Activated CD8-positive, alpha-beta memory T cell treated with anti-CD3 and anti-CD28 coated beads, Interleukin-2, amount 50 U/mL, for 4 hours (primary cell): ENCODE results near the gene UNC5B.

Experiments
- DNase-seq: peaks from one replicate; pipeline ENCODE4 v3.0.0-alpha.2; 2020

Gene UNC5B

DNA sequence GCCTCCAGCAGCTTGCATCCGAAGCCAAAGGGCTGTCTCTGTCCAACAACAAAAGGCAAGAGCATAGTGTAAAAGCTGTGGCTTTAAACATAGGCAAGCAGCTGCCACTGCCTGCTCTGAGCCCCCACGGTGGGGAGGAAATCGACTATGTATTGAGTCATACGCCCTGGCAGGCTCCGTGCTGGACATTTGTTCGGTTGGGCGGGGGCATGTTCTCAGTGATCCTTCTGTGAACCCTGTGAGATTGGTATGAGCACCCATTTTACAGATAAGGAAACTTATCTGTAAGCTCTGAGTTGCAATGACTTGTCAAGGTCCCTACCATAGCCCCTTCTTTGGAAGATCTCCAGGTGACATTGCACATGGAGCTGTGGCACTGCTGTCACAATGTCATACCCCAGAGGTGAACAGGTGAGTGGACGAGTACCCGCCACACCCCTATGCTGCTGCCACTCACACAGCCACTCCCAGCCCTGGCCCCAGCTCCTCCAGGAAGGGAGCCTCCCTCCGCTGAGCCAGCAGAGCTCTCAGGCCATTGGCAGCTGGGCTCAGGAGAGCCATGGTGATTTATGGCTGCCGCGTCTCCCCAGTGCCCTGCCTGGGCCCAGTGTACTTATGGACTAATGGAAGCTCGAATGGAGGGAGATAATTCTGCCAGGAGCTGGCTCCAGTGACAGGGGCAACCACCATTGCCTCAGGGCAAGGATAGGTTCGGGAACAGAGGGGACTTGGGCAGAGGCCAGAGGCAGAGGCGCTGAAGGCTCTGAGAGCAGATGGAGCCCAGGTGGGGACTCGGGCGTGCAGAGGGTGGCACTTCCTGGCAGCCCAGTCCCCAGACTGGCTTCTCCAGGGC is 43.7 kb downstream of the UNC5B start:
- no peak for DNase-seq

DNA sequence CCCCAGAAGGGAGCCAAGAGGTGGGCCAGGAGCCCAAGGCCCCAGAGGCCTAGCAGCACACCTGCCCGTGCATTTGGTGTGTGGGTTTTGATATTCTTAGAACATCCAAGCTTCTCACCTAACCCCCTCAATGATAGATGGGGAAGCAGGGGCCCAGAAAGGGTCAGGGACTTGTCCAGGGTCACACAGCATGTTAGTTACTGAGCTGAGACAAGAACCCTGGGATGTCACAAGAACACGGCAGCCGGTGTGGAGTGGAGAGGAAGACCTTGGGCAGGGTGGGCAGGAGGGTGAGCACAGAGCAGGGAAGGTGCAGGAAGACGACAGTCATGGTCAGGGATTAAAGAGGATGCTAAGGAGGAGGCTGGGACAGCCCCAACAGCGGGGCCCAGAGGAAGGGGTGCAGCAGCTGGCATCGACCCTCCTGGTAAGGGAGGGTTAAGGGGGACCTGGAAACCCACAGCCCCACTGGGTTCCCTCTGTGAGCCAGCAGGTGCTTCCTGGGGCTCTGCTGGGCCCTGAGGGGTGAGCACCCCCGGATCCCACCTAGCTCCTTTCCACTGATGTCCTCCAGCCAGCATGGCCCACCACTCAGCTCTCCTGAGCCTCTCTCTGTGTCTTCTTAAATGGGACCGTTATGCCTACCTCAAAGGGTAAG is 44.4 kb downstream of the UNC5B start:
- no peak for DNase-seq

DNA sequence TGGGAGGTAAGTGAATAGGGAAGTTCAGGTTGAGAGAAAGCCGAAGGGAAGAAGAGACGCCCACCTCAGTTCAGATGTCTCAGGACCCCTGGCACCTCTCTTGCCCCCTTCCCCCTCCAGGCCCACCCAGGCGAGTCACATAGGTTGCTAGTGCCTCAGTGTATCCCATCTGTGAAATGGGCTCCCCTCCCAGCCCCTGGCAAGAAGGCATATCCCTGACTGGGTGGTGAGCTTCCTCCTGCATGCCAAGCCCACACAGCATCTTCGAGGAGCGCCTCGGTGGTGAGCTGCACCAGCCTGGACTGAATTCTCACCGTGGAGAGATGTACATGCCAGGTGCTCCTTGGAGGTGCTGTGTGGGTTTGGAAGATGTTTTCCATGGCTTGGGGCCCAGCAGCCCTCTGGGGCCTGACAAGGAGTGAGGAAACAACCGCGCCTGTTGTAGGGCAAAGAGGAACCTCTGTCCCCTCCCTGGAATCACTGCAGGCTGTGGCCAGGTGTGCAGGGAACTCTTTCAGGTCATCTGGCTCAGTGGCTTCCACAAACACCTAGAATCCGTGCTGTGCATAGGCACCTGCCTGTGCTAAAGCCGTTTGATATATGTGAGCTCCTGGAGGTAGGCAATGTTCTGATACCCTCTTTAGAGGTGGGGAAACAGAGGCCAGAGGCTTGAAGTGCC is 45.1 kb downstream of the UNC5B start:
- DNase-seq, result no peak

DNA sequence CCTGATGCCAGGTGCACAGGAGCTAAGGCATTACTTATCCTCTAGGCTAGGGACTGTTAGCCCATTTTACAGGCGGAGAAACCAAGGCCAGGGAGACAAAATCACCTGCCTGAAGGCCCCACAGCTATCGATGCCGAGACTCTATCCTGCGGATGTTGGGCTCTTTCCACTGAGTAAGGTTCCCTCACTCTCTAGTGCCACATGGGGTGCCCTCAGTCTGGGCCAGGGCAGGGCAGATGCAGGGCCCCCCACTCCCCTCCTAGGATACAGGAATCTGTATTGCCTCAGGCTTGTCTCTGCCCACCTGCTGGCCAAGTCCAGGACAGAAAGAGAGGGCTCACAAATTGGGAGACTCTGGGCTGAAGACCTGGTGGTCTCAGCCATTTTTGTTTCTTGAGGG is 45.7 kb downstream of the UNC5B start:
- DNase-seq, result no peak

- no peak for DNase-seq
Measured at GRCh38 chr10:71258446-71259145, 46.2 kb downstream of the UNC5B start.

GRCh38 chr10:71259282-71259681 is 46.9 kb downstream of the UNC5B start:
- DNase-seq, result no peak

GRCh38 chr10:71259815-71260501 is 47.6 kb downstream of the UNC5B start:
- no peak for DNase-seq

DNA sequence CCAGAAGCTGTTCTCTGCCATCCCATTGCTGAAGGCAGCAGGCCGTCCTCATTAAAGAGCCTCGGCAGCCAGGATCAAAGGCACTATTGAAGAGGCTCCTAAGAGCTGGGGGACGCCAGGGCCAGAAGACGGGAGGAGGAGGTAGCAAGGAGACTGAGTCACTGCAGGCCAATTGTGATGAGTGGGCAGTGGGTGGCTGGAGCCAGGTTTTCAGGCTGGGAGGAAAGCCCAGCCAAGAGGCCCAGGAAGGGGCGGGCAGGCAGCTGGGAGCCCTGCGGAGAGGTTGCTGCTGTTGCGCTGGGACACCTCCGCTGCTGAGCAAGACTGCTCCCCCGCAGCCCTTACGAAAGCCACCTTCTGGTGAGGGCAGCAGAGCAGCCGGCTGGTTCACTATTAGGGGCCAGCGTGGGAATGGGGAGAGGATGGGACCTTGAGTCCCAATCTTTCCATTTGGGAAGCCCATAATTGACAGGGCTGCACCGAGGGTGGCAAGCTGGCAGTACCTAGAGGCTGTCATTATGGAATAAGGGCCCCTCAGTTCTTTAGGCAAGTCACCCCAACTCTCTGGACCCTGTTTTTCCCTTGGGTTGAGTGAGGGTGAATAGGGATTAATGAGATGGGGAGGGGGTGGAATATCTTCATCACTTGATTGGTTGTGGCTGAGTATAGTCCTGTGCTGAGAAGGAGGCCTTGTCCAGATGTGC is 48.4 kb downstream of the UNC5B start:
- no peak for DNase-seq

DNA sequence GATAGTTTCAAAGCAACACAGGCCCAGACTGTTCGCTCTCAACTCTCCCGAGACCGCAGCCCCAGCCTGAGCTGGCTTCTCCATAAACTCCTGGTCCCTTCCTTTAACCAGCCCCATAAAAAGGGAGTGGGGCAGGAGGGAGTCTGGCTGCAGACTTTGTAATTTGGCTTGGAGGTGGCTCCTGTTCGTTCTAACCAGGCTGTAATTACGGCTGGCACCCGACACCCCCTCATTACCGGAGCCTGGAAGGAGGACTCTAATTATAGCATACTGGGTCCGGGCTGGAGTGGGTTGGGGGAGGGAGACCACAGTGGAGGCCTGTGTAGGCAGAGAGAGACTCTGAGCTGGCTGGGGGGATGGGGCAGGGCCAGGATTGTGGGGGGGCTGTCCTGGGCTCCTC is 49.7 kb downstream of the UNC5B start:
- no peak for DNase-seq

DNA sequence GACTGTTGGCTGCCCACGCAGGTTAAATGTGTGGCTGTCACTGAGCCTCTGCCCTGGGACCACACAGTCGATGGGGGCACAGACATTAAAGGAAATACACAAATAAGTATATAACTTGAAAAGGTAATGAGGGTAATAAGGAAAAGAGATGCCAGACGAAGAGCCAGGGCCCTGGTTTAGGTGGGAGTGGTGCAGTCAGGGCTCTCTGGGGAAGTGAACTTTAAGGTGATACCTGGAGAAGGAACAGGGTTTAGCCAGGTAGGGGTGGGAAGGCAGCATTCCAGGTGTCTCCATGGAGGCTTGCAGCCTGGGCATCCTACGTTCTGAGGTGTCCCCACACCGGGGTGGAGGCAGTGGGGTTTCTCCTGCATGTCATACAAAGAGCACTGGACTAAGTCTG is 50.4 kb downstream of the UNC5B start:
- DNase-seq, result no peak

GRCh38 chr10:71263376-71263775 is 51.0 kb downstream of the UNC5B start:
- no peak for DNase-seq

DNA sequence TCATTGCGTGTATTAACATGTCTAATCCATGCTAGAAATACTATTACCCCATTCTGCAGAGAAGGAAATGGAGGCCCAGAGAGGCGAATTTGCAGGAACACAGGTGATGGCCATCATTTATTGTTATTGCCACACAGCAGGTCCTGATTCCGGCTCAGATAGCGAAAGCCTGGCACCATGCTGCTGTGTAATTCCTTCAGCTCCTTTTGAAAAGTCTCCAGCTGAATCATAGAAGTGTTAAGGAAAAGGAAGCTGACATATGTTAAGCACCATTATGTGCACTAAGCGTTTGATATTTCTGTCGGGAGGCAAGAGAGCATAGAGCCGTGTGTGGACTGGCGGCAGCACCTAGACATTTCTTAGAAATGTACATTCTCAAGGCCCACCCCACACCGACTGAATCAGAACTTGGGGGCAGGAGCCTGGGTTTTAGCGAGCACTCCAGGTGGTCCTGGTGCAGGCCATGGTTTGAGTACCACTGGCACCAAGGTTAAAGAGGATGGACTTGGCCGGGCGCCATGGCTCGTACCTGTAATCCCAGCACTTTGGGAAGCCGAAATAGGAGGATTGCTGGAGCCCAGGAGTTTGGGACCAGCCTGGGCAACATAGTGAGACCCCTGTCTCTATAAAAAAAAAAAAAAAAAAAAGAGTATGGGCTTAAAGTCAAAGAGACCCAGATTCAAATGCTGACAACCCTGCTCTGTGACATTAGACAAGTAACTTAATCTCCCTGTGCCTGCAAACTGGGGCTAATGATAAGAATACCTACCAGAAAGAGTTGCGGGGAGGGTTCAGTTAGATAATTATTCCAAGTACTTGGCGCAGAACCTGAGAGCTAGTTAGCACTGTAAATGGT is 52.2 kb downstream of the UNC5B start:
- DNase-seq, result no peak

DNA sequence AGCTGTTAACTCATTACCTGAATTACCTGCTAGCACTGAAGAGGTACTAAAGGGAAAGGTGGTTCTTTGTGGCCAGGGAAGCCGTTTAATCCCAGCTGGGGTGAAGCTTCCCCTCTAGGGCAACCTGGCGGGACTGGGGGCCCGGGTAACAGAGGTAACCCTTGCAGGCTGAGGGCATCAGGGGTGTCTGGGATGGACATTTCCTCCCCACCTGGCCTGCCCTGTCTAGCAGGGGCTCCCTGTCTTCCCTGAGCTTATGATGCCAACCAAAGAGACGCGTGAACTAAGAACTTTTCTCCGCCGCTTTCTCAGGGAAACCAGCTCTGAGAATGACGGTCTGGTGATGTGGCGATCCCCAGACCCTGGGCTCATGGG is 52.8 kb downstream of the UNC5B start:
- no peak for DNase-seq

DNA sequence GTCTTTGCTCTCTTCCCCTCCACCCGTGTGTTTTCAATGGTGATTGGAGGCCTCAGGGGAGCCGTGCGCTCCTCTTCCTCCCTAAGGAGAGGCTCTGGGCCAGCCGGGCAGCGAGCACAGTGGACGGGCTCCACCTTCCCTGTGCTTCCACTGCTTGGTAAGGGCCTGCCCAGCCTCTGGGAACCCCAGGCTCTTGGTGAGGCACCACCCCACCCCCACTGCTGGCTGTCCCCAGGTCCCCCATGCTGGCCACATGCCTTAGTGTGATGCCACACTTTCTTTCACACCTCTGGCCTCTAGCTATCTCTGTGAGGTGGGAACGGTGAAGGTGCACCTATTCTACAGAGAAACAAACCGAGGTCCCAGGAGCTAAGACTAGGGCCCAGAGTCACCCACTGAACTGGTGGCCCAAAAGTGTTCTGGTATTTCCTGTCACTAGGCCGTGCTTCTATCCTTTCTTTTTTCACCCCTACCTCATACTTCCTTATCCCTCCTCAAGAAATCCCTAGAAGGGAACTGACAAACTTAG is 53.3 kb downstream of the UNC5B start:
- DNase-seq, result no peak

- no peak for DNase-seq
Measured at GRCh38 chr10:71266147-71266917, 54.0 kb downstream of the UNC5B start.

GRCh38 chr10:71266918-71267442 is 54.6 kb downstream of the UNC5B start:
- no peak for DNase-seq

DNA sequence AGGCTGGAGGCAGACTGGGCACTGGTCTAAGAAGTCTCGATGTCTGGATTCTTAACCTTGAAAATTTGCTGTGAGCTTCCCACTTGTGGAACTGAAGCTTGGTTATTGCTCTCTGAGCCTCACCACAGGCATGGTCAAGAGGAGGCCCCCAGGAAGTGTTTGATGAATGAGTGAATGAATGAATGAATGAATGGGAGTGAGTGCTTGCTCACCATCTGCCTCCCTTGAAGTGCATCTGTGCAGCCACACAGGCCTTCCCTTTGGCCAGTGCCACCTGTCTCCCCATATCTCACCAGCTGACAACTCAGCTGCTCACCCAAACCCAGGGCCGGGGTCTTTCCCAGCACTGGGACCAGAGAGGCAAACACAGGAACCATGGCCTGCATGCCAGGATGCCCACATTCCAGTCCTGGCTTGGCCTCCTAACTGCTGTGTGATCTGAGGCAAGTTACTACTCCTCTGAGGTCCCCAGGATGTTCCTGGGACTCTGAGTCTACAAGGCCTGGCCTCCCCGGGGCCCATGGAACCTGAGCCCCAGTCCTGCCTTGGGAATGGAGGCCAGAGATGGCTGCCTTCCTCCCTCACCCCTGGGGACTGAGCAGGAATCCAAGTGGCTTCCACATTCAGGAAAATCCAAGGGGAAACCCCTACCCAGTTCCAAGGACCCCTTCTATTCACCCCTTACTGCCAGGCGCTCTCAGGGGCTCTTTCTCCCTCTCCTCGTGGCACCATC is 55.3 kb downstream of the UNC5B start:
- DNase-seq, result no peak

- DNase-seq, result no peak
Measured at GRCh38 chr10:71268247-71268691, 55.9 kb downstream of the UNC5B start.

DNA sequence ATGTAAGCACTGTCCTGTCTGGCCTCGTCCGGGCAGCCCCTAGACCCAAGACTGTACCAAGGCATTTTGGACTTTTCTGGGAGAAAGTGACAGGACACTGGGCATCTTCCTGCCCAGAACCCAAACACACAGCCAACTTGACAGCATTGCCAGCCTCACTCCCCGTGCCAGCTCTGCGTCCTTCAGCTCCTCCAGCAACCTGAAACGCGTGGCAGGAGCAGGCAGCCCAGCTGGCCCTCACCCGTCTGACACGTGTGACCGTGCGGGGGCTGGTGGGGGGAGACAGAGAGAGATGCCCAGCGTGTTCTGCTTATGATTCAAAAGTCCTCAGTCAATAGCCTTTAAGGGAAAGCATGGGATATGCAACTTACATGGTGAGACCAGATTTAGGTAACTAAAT is 56.4 kb downstream of the UNC5B start:
- DNase-seq, result no peak
